Measurements from ENCODE around the gene PDZRN3.

DNA sequence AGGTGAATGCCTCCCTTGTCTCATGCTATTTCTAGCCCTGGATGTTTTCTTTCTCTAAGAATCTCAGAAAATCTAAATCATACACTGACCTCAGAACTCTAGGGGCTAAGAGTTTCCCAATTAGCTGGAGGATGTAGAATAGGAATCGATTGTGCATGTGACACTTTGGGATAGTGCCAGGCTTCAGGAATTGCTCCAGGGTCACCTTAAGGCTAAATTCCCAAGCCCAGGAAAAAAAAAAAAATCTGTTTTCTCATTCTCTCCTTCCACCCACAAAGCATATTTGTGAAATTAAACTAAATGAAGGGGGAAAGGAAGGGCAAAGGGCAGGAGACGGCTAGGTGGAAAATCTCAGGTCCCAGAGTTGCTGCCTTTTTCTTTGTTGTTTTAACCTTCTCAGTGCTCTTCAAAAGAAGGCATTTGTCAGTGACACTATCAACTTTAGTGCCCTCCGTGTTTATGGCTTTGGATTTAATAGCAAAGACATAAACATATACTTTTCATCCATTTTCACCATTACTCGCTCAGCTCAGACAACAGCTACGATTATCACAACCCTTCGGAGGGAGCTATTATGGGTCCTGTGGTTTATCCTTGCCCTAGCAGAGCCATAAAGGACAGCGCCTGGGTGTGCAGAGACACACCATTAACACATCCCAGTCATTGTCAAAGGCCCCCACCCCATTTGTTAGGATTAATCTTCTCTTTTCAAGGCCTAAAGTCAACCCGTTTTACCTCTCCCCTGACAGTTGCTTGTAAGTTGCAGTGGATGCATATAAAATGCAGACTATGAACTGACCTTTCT, 271.7 kb downstream of the PDZRN3 start:
- TF ChIP-seq ELF4 (IDR thresholded peaks at IDR 0.05) (no peak), FOXM1 (IDR thresholded peaks at IDR 0.05; ENCODE audit: borderline replicate concordance) (no peak), ARNT (IDR thresholded peaks at IDR 0.05) (no peak), CTBP1 (IDR thresholded peaks at IDR 0.05; ENCODE audit: borderline replicate concordance) (peak; percentile 65; the same call in 1 of the 2 replicates), TARDBP (IDR thresholded peaks at IDR 0.05) (no peak), NFRKB (IDR thresholded peaks at IDR 0.05) (no peak), FOXK2 (IDR thresholded peaks at IDR 0.05) (no peak), LEF1 (IDR thresholded peaks at IDR 0.05; ENCODE audit: borderline replicate concordance) (no peak), L3MBTL2 (conservative IDR thresholded peaks at IDR 0.05) (no peak), ZNF384 (IDR thresholded peaks at IDR 0.05) (peak; percentile 58)
